ENCODE measurements around the gene PPP1R3D. TPM values are rescaled to one million over a fixed set of nuclear protein-coding genes. Genes with fewer than 3 reads are reported as not detected.

PPP1R3D gene
- total RNA-seq, 1 experiment from 2014 or later, result 3.1 TPM

GRCh38 chr20:59948212-59948611 lies 8.1 kb upstream of the PPP1R3D start:
- no peak overlapping the region for H3K23ac ChIP-seq (ENCODE audit: insufficient read length, low read depth, low read length)
- H4K91ac ChIP-seq (ENCODE audit: insufficient read length, low read depth, low read length), result no peak overlapping the region
- H3K27ac ChIP-seq (ENCODE audit: insufficient read length, low read depth, low read length), result no peak overlapping the region
- no peak overlapping the region for H3K18ac ChIP-seq (ENCODE audit: insufficient read length, low read depth, low read length)
- peaks cover 11 to 15% of the 10 kb centered on the region in 2 experiments for H3K4me1 Mint-ChIP-seq
- no peak overlapping the region for H4K8ac ChIP-seq (replicated peaks; ENCODE audit: insufficient read length, low read depth, low read length)
- no peak overlapping the region for H3K4me2 ChIP-seq (ENCODE audit: insufficient read depth, insufficient read length, low read length)
- H3K56ac ChIP-seq (ENCODE audit: insufficient read length, low read depth, low read length), result no peak overlapping the region
- no peak overlapping the region for H3K4me3 Mint-ChIP-seq
- H2BK120ac ChIP-seq (ENCODE audit: low read depth, low read length, poor library complexity, severe bottlenecking), result no peak overlapping the region
- no peaks in the 10 kb centered on the region for H3K9me3 ChIP-seq (ENCODE audit: control insufficient read depth, low read depth, low read length)
- no peak overlapping the region for H2BK15ac ChIP-seq (ENCODE audit: low read depth, low read length)
- H2BK20ac ChIP-seq (ENCODE audit: low read depth, low read length, poor library complexity, severe bottlenecking), result no peak overlapping the region
- no peak overlapping the region for H3K4ac ChIP-seq (ENCODE audit: low read depth, low read length)
- no peak overlapping the region for H3T11ph ChIP-seq (ENCODE audit: low read length)
- no peaks in the 10 kb centered on the region for H3K79me1 ChIP-seq (ENCODE audit: insufficient read depth, low read depth, low read length, poor library complexity, severe bottlenecking)
- TF ChIP-seq CTCF (conservative IDR thresholded peaks at IDR 0.05), result no peak
- H3K14ac ChIP-seq (ENCODE audit: insufficient read depth, low read length), result no peak overlapping the region
- H3K27me3 ChIP-seq (ENCODE audit: insufficient read depth, low read length), result no peaks in the 10 kb centered on the region
- no peaks in the 10 kb centered on the region for H3K23me2 ChIP-seq (ENCODE audit: insufficient read length, low read depth, low read length, poor library complexity, severe bottlenecking)
- H3K27ac Mint-ChIP-seq, result no peak overlapping the region
- no peak overlapping the region for H4K5ac ChIP-seq (ENCODE audit: insufficient read length, low read depth, low read length)
- no peaks in the 10 kb centered on the region for H4K20me1 ChIP-seq (ENCODE audit: control insufficient read depth, insufficient read depth, insufficient read length)
- no peaks in the 10 kb centered on the region; a peak in 1 of 5 replicates for H3K9me3 Mint-ChIP-seq
- H2AK5ac ChIP-seq (ENCODE audit: insufficient read length, low read length), result no peak overlapping the region
- H2AFZ ChIP-seq (ENCODE audit: low read length), result no peak overlapping the region
- WGBS (ENCODE audit: extremely low coverage, insufficient read length, low lambda C conversion rate), result no CpG with 5 or more reads among the region's 1 CpG
- peaks cover 6 to 14% (median 13%) of the 10 kb centered on the region in 3 experiments; a peak in 5 of 7 replicates for H3K36me3 Mint-ChIP-seq (ENCODE audit: insufficient read depth in 1 of 3, low read depth in 3 of 3)
- no peak overlapping the region for H3K9ac ChIP-seq (ENCODE audit: extremely low read depth, insufficient read length, low read length)
- H3K79me2 ChIP-seq (ENCODE audit: insufficient read depth, low read length), result no peaks in the 10 kb centered on the region
- DNase-seq, result no peak
- H2BK12ac ChIP-seq (ENCODE audit: insufficient read length, low read depth, low read length), result no peak overlapping the region
- no peaks in the 10 kb centered on the region for H3K27me3 Mint-ChIP-seq (ENCODE audit: low read depth)
- H3K4me1 ChIP-seq (ENCODE audit: insufficient read depth, low read length), result no peaks in the 10 kb centered on the region
- no peak overlapping the region for H2BK5ac ChIP-seq (ENCODE audit: insufficient read length, low read length)

Measured in H9 (cell line).